CD4-positive, alpha-beta T cell treated with Interleukin-15 for 1 hour (primary cell): ENCODE measurements around the gene F11R.
A peak's percentile ranks its signal among the peaks of the same experiment; 100 is the strongest.
"Not testable (repeated sequence)": the region's sequence is repeated elsewhere in the genome, so short reads cannot be mapped to it uniquely, and the experiment has no call there.

Experiments
- DNase-seq: peaks from one replicate; pipeline ENCODE4 v3.0.0-alpha.2; 2020

The F11R gene

GRCh38 chr1:161020509-161021164, at the start of gene F11R:
F11R (minus strand) TSS chr1:161021152; CDS start chr1:161021073, 79 bp downstream.
- peak; percentile 48 for DNase-seq

- DNase-seq, result peak; percentile 96
Measured at GRCh38 chr1:161069731-161070270, 48.8 kb upstream of the F11R start, which contains the start of gene ARHGAP30. ARHGAP30 (minus strand) TSS chr1:161069891; CDS start chr1:161069624, 267 bp downstream.

DNA sequence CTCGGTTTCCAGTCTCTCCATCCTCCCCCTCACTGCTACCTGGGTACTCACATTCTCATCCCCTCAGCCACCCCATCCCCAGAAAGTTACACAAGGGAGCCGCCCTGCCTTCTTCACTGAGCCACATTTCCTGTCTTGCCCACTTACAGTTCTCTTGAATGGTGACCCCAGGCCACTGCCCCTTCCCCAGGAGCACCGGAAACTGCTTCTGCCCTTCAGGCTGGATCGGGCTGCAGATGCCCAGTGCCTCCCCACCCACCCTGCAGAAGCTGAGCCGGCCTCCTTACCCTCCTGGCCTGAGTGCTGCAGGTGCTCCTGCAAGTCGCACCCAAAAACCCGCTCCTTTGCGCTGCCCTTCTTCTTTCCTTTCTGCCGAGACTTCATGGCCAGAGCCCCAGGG, 48.3 kb upstream of the F11R start:
- DNase-seq, result no peak

GRCh38 chr1:161068306-161069234, 47.6 kb upstream of the F11R start:
- DNase-seq, result peak; percentile 94

DNA sequence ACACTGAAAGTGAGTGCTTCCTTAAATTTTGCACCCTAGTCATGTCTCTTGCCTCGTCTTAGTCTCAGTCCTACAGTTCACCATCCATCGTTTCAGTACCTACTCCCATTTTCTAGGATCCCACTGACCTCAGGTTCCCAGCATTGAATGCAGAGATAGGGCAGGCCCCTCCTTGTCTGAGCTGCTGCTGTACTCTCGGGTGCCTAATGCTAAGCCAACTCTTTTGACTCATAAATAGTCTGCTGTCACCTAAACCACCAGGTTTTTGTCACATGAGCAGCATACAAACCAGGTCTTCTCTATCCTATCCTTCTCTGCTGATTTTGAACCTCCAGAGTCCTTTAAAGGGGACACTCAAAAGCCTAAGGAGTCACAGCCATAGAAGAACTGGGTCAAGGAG, 45.7 kb upstream of the F11R start:
- DNase-seq, result no peak

- DNase-seq, result not testable (repeated sequence)
Measured at GRCh38 chr1:161065681-161066080, 44.7 kb upstream of the F11R start.

- DNase-seq, result not testable (repeated sequence)
Measured at GRCh38 chr1:161063936-161064335, 43.0 kb upstream of the F11R start.

DNA sequence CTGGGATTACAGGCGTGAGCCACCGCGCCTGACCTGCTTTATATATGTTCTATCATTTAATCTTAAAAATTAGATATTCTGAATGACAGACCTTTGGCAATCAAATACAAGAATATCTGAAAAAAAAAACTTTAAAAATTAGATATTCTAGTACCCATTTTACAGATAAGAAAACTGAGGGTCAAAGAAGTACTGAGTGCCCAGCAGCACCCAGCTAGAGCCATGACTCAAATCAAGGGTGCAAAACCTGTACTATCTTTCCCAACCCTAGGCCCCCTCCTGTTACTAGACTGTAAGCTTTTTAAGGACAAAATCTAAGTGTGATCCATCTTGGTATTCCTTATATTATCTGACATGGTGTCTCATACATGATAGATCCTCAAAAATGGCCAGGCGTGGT, 40.5 kb upstream of the F11R start:
- DNase-seq, result no peak

GRCh38 chr1:161059293-161059692, 38.3 kb upstream of the F11R start:
- no peak for DNase-seq

DNA sequence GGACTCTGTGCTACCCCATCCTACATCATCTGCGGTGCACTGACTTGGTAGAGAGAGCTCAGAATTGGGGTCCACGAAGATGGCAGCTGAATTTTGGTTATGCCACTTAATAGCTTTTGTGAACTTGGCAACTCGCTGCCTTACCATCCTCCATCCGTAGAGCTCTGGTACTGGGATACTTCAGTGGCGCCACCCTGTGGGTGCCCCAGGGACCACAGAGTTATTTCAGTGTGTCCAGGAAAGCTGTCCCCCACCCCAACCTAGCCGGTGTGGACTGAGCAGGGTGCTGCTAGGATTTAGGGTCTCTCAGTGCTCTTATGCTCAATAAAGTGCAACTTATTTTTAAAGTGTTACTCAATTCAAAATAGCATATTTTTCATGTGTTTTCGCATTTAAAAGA, 33.9 kb upstream of the F11R start:
- DNase-seq, result no peak

DNA sequence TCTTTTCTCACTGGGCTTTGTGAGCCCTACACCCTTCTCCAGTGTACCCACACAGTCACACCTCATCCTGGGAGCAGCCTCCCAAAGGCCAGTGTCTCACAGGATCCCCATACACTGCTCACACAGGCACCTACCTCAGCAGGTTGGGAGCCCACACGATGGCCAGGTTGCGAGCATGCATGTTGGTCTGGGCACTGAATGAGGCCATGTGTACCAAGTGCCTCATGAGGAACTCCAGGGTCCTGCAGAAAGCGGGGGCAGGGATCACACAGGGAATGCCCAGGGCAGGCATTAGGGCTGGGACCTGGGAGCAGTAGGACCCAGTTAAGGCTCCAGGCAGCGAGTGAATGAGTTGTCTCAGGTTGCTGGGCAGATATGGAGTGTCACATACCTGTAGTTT, 33.3 kb upstream of the F11R start:
- DNase-seq, result no peak

- no peak for DNase-seq
Measured at GRCh38 chr1:161052899-161053298, 31.9 kb upstream of the F11R start.

DNA sequence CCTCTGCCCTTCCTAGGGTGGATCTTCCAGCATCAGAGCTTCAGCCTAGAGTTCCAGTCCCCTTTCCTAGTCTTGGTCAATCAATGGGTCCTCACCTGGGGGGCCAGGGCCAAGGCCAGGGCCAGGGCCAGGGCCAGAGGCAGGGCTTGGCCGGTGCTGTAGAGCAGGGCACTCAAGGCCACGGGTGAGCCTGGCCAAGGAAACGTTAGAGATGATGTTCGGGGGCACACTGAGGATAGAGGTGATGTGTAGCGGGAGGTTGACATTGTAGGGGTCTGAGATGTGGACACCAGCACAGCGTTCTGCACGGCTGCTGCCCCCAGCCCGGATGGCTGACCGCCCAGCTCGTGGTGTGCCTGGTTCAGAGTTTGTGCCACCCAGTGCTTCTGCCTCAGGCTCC, 30.3 kb upstream of the F11R start:
- DNase-seq, result no peak

- DNase-seq, result no peak
Measured at GRCh38 chr1:161048949-161049722, 28.2 kb upstream of the F11R start.

GRCh38 chr1:161047436-161048420, 26.8 kb upstream of the F11R start:
- DNase-seq, result no peak

- no peak for DNase-seq
Measured at GRCh38 chr1:161046605-161047228, 25.8 kb upstream of the F11R start.

DNA sequence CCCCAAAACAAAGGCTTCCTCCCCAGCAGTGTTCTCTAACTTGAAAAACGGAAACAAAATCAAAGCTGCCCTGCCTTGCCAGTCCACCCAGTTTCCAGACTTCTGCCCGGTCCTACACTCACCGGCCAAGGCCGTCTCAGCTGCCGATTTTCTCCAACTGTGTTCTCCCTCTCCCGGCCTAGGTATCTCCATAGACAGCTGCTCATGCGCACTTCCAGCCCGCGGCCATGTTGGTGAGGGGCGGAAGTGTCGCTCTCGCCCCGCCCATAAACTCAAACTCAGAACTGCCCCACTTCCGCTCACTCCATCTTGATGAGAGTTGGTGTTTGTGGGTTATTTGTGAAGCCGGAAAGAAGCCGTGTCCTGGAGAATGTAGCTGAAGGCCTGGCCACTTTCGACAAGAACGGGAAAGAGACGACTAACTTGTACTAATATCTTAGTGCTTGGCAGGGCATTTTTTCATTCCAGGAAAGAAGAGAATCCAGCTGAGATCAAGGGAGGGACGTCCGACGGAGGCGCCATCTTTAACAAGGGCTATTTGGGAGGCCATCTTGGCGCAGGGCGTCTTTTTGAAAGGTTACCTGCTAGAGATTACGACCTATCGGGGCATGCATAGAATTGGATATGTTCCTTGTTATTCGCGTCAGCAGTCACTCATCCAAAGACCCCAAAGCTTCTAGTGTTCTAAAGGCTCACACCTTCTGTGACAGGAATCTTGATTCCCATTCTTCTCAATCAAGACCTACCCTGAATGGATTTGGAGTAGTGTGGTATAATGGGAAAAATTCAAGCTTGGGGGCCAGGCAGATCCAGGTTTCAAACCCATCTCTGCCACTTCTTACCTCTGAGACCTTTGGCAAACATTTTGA, 25.0 kb upstream of the F11R start, which contains the start of gene USF1:
Gene USF1 (minus strand): TSS at position 242 of the 869 bp plus-strand sequence. CDS start 2,702 bp downstream, outside the sequence.
- peak; percentile 94 for DNase-seq

DNA sequence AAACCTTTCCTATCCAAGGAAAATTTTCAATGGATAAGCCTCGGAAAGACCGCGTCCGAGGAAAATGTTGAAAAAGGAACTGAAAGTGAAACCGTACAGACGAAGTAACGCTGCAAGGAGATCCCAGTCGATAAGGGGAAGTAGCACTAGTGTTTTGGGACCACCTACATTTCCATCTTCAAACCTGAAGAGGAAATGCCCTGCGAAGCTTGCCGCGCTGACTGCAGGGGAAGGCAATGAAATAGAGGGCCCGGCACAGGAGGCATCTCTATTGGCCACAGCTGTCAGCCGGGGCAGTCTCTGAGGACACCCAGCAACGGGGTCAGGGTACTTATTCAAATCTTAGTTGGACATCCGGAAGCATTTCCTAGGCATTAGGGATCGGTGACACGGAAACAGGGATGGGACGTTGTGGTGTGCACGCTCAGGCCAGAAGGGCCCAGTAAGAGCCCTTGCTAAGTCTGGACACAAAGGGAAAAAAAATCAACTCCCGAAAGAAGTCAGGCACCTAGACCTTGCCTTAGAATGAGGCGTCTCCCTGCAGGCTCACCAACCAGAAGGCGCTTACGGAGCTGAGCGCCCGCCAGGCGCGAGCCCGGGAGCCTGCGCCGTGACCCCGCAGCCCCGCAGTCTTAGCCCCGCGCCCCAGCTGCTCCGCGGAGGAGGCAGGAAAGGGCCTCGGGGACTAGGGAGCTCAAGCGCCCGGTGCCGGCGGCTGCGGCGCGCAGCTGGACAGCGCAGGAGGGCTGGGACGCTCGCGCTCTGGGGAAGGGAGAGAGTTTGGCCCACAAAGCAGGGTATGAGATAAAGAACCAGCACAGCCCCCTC, 24.2 kb upstream of the F11R start:
- DNase-seq, result peak; percentile 82

DNA sequence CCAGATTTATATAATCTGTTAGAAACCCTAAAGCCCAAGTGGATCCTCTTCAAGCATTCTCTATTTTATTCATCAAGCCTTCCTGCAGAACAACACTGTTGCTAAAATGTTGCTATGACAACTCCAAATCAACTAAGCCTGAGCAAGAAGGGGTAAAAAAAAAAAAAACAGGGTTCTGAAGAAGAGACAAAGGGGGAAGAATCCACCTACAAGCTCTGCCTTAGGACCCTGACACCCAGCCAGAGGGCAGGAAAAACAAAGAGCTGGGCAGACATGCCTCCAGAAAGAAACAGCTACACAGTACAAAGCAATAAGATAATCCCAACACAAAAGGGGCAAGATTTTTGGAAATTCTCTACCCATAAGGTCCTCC, 23.6 kb upstream of the F11R start:
- peak; percentile 50 for DNase-seq
